ENCODE results near the gene MGAT5B. TPM values are rescaled to one million over a fixed set of nuclear protein-coding genes. Genes with fewer than 3 reads are reported as not detected.

Gene MGAT5B
- total and polyA plus RNA-seq, 2 experiments from 2014 or later, result 1.6 to 10.0 TPM

- 0 out of 2 replicates have a peak overlapping the region, but pooled peaks have one; percentile 19 for H3K27ac ChIP-seq (ENCODE audit: low read depth)
- H3K4me1 ChIP-seq (ENCODE audit: insufficient read depth), result peaks cover 14% of the 10 kb centered on the region
- DNase-seq (ENCODE audit: low spot score) (no peak), ATAC-seq (no peak)
- no peaks in the 10 kb centered on the region for H3F3A ChIP-seq (replicated peaks; ENCODE audit: low read depth)
- H3K9me3 Mint-ChIP-seq, result no peaks in the 10 kb centered on the region
- H3K27me3 Mint-ChIP-seq (ENCODE audit: insufficient read depth, low read depth, poor library complexity), result peaks cover 4% of the 10 kb centered on the region
- H3K4me2 ChIP-seq, result no peak overlapping the region
- TF ChIP-seq ZNF331 (CRISPR knock-in tag; IDR thresholded peaks at IDR 0.05; ENCODE audit: low read depth), result no peak
- no peak for TF ChIP-seq ZNF462 (CRISPR knock-in tag; IDR thresholded peaks at IDR 0.05)
- TF ChIP-seq REST (IDR thresholded peaks at IDR 0.05; ENCODE audit: unreplicated experiment), result no peak
- no peak for TF ChIP-seq JUNB (IDR thresholded peaks at IDR 0.05; ENCODE audit: unreplicated experiment)
- no peak for TF ChIP-seq STAT1 (IDR thresholded peaks at IDR 0.05; ENCODE audit: unreplicated experiment)
- no peaks in the 10 kb centered on the region for H3K36me3 ChIP-seq (ENCODE audit: insufficient read depth)
- H3K4me1 Mint-ChIP-seq, result peaks cover 28% of the 10 kb centered on the region
- peaks cover 6% of the 10 kb centered on the region; the same call in 2 of the 3 replicates for H3K36me3 Mint-ChIP-seq (ENCODE audit: low read depth)
- H3K27ac Mint-ChIP-seq, result no peak overlapping the region; the same call in 1 of the 2 replicates
- H3K4me3 Mint-ChIP-seq, result no peak overlapping the region
- no peaks in the 10 kb centered on the region for H3K9me2 ChIP-seq (ENCODE audit: insufficient read depth)
- no peaks in the 10 kb centered on the region for H3K79me2 ChIP-seq (replicated peaks; ENCODE audit: insufficient read depth)
- H4K20me1 ChIP-seq (replicated peaks; ENCODE audit: insufficient read depth), result no peaks in the 10 kb centered on the region
- H2AFZ ChIP-seq, result no peak overlapping the region
- no peaks in the 10 kb centered on the region for H3K27me3 ChIP-seq (ENCODE audit: insufficient read depth)
- H3K4me3 ChIP-seq, result no peak overlapping the region
These were observed 76.3 kb downstream of the MGAT5B start for GRCh38 chr17:76944477-76944876.
